Stimulated activated CD4-positive, alpha-beta T cell treated with anti-CD3 and anti-CD28 coated beads, Interleukin-2, amount 100 ng/mL, for 4 hours (primary cell): ENCODE data around the gene SDHAF1.

ENCODE experiments used
- DNase-seq: peaks from one replicate; pipeline ENCODE4 v3.0.0-alpha.2; 2020; ENCODE audit warnings: low read depth

The SDHAF1 gene

DNA sequence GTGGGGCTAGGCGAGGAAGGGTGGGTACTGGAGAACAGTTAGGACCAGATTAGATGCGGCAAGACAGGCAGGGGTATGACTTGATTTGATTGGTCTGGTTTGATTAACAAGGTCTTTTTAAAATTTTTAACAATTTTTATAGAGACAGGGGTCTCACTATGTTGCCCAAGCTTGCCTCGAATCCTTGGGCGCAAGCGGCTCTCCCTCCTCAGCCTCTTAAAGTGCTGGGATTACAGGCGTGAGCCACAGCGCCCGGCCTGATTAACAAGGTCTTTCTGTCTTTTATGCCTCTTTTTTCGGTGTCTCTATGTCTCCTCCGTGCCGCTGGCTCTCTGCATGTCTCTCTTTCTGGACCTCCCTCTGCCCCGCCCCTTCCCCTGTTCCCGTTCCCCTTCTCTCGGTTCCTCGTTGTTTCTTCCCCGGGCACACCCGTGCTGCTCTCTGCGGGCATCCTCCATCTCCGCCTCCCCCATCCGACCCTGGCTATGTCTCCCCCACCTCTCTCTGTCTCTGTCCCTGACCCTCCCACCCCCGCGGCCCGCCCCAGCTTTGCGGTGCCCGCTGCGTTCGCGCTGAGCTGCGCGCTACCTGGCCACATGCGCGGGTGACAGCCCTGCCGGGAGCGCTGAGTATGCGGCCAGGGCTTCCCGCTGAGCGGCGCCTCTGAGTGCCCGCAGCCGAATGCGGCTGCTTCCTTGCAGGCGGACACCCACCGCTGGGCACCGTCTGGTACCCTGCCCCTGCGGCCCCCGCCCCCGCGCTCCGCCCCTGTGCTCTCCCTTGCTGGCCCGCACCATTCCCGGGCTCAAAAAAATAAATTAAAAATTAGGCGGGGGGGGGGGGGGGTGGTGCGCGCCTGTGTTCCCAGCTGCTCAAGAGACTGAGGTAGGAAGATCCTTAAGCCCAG is 8.1 kb upstream of the SDHAF1 start:
- DNase-seq, result no peak

DNA sequence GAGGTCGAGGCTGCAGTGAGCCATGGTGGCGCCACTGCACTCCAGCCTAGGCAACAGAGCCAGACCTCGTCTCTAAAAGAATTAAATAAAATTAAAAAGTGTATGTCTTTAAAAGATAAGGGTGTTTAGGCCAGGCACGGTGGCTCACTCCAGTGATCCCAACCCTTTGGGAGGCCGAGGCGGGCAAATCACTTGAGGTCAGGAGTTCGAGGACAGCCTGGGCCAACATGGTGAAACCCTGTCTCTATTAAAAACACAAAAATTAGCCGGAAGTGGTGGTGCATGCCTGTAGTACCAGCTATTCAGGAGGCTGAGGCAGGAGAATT is 7.5 kb upstream of the SDHAF1 start:
- no peak for DNase-seq

DNA sequence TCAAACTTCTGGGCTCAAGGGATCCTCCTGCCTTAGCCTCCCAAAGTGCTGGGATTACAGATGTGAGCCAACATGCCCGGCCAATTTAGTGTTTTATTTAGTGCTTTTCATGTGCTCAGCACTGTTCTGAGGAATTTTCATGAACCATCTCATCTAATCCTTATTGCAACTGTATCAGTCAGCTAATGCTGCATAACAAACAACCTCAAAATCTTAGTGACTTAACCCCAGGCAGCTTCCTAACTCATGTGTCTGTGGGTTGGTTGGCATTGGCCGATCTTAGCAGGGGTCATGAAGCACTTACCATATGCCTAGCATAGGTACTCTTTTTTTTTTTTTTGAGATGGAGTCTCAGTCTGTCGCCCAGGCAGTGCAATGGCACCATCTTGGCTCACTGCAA is 6.2 kb upstream of the SDHAF1 start:
- no peak for DNase-seq

DNA sequence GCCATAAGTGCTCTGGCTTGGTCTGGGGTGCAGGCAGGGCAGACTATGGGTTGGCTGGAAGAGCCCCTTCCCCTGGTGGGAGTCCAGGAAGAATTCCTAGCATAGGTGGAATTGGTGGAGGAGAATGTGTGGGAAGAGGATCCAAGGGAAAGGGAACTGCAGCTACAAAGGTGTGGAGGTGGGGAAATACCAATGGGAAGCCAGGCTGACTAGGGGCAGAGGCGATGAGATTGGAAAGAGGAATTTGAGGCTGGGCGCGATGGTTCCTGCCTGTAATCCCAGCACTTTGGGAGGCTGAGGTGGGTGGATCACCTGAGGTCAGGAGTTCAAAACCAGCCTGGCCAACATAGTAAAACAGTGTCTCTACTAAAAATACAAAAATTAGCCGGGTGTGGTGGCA is 4.8 kb upstream of the SDHAF1 start:
- DNase-seq, result no peak

DNA sequence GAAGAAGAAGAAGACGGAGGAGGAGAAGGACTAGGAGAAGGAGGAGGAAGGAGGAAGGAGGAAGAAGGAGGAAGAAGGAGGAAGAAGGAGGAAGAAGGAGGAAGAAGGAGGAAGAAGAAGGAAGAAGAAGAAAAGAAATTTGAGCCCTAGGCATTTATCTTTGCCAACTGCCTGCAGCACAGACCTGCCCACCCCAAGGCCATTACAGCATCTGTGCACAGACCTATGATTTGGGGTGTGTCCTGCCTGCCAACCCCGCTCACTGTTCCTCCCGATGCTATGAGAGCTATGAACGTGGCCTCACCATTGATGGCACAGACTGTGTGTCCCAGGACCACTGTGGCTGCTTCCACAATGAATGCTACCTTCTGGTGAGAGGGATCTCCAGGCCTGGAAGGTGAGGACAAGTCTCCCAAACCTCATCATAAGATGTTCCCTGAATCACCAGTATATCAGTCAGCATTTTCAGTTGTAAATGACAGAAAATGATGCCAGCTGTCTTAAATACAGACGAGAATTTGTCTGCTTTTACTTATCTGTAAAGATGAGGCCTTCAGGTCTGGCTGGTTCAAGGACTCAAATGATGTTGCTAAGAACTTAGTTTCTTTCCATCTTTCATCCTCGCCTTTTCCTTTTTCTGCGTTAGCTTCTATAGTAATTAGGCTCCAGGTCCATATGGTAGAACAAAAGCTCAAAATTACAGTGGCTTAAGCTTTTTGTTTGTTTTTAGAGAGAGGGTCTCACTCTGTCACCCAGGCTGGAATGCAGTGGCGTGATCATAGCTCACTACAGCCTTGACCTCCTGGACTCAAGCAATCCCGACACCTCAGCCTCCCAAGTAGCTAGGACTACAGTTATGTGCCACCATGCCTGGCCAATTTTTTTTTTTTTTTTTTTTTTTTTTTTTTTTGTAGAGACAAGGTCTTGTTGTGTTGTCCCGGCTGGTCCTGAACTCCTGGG is 3.9 kb upstream of the SDHAF1 start:
- DNase-seq, result no peak

DNA sequence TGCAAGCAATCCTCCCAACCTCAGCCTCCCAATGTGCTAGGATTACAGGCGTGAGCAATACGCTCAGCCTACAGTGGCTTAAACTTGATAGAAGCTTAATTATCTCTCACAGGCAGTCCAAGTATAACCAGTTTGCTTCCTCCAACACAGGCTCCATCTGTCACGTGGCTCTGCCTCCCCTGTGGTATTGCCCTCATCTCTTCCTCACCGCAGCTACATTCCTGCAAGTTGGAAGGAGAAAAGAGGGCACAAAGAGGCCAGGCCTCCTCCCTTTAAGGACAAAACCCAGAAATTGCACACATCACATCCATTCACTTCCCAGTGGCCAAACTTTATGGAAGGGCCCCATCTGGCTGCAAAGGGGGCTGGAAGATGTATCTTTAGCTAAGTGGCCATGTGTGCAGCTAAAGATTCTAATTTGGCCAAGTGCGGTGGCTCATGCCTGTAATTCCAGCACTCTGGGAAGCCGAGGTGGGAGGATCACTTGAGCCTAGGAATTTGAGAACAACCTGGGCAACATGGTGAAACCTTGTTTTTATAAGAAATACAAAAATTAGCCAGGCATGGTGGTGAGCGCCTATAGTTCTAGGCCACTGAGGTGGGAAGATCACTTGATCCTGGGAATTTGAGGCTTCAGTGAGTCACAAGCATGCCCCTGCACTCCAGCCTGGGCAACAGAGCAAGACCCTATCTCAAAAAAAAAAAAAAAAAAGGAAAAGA is 3.1 kb upstream of the SDHAF1 start:
- DNase-seq, result no peak

DNA sequence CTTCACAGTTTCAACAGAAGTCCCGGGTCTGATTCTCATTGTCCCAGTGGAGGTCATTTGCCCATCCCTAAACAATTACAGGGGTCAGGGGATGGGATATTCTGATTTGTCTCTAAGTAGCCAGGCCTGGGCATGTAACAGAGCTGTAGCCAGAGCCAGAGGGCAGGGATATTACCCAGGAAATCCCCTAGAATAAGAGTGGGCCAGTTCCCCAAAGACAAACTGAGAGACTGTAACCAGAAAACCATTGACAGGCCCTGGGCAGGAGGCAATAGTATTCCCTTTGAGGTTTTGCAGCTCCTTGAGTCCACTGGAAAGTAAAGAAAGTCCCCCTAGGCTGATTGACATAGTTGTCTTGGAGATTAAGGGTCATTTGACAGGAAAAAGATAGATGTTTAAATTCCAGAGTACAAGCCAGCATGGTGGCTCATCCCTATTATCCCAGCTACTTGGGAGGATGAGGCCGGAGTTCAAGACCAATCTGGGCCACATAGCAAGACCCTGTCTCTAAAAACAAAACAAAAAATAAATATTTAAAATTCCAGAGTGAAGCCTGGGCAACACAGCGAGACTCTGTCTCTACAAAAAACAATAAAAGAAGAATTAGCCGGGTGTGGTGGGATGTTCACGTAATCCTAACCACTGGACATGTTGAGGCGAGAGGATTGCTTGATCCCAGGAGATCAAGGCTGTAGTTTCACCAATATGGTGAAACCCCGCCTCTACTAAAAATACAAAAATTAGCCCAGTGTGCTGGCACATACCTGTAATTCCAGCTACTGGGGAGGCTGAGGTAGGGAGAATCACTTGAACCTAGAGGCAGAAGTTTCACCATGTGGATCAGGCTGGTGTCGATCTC is 1.9 kb upstream of the SDHAF1 start:
- DNase-seq, result no peak

DNA sequence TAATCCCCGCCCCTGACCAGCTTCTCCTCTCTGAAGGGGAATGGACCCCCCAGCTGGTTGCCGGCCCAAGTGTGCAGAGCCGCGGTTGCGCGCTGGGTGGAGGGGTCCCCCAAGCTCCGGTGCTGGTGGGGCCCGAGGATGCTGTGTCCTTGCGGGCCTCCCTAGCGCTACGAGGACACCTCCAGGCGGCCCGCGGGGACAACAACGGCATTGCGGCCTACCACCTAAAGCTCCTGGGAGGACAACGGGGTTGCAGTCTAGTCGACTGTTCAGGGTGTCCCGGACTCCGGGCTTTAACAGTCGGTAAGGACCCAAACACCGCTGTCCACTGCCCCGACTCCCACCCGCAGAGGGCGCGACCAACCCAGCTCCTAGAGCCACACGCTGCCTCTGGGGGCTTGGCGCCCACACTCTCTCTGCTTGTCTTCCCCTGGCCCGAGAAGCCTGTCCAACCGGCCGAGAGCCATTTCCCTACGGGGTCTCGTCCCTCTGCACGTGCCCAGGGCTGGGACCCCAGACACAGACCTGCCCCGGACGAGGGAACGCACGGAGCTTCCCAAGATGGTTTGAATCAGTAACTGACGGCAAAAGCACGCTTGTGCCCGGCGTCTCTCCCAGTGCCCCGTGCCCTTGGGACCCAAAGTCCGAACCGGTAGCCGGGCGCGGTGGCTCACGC is 927 bp upstream of the SDHAF1 start:
- DNase-seq, result no peak

DNA sequence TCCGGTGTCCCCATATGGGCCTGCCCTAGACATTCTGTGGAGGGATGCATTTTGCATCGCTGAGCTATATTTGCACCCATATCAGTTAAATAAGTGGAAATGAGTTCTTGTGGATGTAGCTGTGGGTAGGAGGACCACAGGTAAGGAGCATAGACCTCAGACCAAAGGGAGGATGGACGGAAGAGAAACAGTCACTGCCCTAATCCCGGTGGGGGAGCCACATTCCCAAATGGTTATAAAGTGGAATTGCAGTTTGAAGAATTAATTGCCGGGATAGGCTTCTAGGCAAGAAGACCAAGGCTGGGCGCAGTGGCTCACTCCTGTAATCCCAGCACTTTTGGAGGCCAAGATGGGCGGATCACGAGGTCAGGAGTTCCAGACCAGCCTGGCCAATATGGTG is 1.8 kb downstream of the SDHAF1 start:
- no peak for DNase-seq

DNA sequence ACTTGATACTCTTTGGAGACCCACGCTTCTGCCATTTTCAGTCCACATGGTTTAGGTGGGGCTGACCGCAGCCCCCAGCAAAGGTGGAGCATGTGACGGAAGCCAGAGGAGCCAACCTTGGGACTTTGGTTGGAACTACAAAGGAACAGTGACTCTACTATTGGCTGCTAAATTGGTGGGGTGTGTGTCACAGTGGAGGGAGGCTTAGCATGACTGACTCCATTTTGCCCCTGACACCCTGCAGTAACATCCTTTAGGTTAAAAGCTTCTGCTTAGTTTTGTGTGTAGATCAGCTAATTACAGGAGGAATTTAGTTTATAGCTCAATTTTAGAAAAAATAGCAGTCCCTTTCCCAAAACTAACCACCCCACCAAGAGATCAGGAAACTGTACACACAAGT is 6.6 kb downstream of the SDHAF1 start:
- no peak for DNase-seq

DNA sequence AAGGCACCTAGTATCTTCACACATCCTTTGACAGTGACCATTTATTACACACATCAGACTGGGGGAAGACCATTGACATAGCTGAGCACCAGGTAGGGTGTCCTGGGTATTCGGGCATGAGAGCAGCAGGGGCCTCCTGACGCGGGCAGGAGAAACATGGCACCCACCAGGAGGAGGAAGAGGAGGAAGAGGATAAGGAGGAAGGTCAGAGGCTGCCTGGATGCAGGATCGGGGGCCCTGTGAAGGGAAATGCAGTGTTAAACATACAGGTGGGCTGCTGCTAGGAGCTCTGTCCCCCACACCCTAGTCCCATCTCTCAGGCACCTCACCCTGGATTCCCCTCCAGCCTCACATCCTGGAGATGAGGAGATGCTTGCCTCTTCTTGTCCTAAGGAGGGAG is 8.3 kb downstream of the SDHAF1 start:
- no peak for DNase-seq

DNA sequence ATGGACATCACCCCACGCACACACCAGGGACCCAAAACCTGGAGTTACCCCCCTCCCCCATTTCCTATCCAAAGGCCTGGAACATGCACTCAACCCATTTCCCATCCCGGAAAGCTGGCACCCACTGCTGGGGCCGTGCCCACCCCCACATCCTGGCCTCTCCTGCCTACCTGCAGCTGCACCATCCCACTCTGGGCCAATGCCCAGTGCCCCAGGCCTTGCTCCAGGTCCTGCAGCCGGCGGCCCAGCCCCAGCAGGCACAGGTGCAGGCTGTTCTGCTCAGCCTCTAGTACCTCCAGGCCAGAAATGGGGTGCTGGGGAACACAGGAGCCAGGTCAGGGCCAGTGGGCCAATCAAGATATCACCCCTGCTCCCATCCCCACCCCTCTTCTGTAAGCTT is 12.0 kb downstream of the SDHAF1 start:
- no peak for DNase-seq

DNA sequence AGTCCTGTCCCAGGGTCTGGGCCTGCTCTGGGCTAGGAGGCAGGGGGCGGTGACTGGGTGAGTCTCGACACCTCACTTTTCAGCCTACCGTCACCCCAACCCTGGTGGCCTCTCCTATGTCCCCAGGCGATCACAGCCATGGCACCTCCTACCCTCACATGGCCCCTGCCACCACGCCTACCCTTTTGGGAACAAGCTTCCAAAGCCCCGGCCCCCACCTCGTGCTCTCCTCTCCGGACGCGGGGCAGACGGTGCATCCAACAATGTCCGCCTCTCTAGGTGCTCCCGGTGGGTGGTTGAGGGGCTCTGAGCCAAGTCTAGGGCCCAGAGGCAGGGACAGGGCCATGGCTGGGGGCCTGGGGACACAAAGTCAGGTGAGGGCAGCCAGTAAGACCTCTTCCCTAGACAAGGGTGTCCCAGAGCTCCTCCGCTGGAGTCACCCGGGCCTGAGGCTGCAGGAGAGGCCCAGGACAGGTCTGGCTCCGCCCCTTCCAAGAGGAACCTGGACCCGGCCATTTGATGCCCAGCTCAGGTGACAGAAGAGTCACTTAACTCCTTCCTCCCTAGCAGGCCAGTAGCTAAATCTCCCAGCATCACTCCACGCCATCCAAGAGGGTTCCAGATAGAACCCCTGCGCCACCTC is 13.5 kb downstream of the SDHAF1 start, which contains the start of gene SYNE4:
Gene SYNE4, minus strand, starts transcription at position 478 of the 643 bp plus-strand sequence. Its CDS starts 132 bp downstream, at position 346.
- DNase-seq, result no peak

DNA sequence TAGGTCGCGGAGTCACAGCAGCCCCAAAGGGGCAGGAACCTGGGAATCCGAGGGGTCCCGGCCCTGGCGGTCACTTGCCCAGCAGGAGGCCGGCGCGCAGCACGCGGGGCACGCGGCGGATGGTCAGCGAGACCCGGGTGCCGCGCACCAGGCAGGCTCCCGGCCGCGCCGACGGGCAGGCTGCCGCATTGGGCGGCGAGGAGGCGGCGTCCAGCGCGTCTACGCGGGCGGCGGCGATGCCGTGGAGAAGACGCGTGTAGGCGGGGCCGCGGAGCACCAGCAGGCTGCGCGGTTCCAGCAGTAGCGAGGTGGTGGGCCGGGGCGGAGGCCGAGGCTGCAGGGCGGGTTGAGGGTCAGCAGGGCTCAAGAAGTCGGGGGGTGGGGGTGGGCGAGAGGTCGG is 14.2 kb downstream of the SDHAF1 start:
- DNase-seq, result no peak

DNA sequence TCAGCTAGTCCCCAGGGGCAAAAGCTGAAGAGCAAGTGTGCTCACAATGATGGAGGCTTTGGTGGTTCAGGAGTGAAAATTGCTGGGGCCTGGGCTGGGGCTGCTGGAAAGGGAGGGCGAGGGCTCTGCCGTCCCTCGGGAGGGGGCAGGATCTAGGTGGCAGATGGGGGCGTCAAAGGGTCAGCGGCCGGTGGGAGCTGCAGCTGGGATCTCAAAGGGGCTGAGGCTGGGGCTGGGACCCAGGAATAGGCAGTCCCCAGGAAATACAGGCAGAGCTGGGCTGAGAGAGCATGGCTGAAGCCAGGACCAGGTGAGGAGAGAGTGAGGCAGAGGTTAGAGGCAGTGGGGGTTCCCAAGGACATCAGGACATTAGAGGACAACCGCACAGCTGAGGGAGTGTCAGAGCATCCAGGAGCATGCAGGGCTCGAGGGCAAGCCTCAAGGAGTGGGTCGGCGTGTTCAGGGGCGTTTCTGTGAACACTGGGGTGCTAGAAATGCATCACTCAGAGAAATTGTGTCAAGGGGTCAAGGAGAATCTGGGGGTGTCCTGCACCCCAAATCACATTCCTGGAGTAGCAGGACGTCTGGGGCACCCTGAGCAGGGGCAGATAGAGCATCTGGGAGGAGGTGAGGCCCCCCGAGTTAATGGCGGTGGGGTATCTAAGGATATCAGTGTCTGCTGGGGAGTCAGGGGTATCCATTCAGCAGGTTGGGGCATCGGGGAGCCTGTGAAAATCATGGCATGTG is 14.8 kb downstream of the SDHAF1 start:
- no peak for DNase-seq

DNA sequence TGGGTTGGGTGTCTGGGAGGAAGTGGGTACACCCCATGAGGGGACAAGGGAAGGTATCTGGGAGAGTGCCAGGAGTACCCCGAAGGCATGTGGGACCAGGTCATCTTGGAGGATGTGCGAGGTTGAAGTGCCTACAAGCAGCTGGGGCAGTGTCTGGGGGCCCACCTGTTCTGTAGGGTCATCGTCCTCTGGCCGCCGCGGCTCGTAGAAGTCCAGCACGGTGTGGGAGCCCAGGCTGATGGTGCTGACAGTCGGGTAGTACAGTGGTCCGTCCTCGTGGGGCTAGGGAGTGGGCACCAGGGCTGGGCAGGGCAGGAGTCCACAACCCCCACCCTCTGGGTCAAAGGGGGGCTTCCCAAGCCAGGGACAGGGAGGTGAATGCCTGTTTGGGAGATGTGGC is 15.4 kb downstream of the SDHAF1 start:
- DNase-seq, result no peak

DNA sequence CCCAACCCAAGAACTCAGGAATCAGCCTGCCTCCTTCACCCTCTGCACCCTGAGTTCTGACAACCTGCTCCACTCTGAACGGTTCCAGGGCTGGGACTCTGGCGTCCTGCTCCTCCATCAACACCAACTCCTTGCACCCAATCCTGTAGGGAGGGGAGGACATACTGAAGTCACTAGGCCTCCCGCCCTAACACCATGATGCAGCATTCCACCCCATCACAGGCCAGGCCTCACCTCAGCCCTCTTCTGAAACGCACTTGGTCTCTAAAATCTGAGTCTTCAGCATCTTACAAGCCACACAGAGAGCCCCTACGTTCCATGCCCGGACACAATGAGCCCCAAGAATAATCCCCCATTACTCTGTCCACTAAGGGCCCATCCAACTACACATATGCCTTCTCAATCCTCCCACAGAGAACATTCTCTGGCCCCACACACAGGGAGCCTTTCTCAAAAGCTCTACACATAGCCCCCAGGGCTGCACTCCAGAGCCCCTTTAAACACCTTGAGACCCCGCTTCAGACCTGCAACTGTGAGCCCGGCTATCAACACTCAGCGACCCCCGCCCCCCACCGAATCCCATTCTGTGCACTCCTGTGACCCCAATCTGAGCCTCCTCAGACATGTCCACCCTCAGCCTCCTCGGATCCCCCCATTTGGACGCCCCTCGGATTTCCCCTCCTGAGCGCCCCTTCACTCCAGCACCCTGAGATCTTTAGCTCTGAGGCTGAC is 18.5 kb downstream of the SDHAF1 start:
- no peak for DNase-seq

DNA sequence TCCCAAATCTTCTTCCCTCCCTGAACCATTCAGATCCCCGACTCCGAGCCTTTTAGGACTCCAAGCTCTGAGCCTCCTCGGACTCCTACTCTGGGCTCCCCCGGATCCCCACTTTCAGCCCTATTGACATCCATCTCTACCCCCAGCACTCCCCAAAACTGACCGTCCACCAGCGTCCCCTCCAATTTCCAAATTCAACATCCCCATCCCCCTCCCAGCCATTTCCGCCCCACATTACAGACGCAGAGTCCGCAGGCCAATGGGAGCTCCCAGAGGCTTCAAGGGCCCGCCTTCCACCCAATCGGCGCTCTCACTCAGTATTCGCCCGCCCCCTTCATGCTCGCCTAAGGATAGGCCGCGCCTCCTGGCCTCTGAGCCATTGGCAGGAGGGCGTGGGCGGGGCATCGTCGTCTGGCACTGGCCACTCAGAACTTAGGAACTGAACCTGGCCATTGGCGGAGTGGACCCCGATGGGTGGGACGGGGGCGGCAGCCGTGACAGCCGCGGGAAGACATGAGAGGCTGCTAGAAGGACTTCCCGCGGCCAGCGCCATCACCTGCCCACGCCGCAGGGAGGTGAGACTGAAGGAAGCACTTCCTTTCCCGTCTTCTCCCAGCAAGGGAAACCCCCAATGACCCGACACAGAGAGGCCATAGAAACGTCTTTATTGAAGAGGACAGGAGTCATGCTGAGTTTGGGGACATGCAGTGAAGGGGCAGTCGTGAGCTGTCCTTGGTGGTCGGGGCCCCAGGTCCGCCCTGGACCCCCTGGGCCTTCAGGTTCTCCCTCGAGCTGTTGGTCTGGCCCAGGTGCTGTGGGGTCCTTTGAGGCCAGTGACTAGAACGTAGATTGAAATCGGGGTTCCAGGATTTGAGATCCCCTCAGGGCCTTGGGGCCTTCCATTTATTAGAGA is 19.3 kb downstream of the SDHAF1 start, which contains the start of gene ALKBH6:
Gene ALKBH6, minus strand, starts transcription at position 202 of the 913 bp plus-strand sequence. CDS start 816 bp downstream, outside the sequence.
- DNase-seq, result peak; percentile 97
